ENCODE data around the gene XPR1.

The XPR1 gene

GRCh38 chr1:180912211-180912800 is 280.5 kb downstream of the XPR1 start:
- peaks cover 13% of the 10 kb centered on the region for H3K36me3 ChIP-seq (ENCODE audit: insufficient read depth, low read length)
- H3K9me3 ChIP-seq (ENCODE audit: low read length): no peaks in the 10 kb centered on the region
- peak overlapping the region; percentile 54 to 67 for H3K4me3 ChIP-seq (ENCODE audit: low read depth in 1 of 2, low read length in 2 of 2)
- peak overlapping the region; percentile 93 for H3K27ac ChIP-seq (ENCODE audit: low read depth, low read length)
- H3K9ac ChIP-seq (ENCODE audit: low read length): peak overlapping the region; percentile 71
- H3K4me1 ChIP-seq (ENCODE audit: insufficient read depth, low read length): peaks cover 13% of the 10 kb centered on the region
- H3K27me3 ChIP-seq (ENCODE audit: control insufficient read depth in 1 of 2, insufficient read depth in 2 of 2, low read length in 2 of 2): no peaks in the 10 kb centered on the region

- Histone ChIP-seq H3K9ac (ENCODE audit: low read length) (peak within 1 kb of the TSS; percentile 74), H3K4me1 (ENCODE audit: insufficient read depth, low read length) (peaks cover 13% of the 10 kb centered on the region), H3K9me3 (ENCODE audit: low read length) (no peaks in the 10 kb centered on the region), H3K36me3 (ENCODE audit: insufficient read depth, low read length) (peaks cover 20% of the 10 kb centered on the region), H3K27ac (ENCODE audit: low read depth, low read length) (peak within 1 kb of the TSS; percentile 93), H3K27me3 (ENCODE audit: control insufficient read depth in 1 of 2, insufficient read depth in 2 of 2, low read length in 2 of 2) (no peaks in the 10 kb centered on the region), H3K4me3 (ENCODE audit: low read depth in 1 of 2, low read length in 2 of 2) (peak within 1 kb of the TSS; percentile 54 to 67)
Observed at GRCh38 chr1:180912801-180913565, 281.2 kb downstream of the XPR1 start, which contains the start of gene KIAA1614. Gene KIAA1614, plus strand, starts transcription at chr1:180912897. Its CDS starts 347 bp downstream, at chr1:180913244.

- peaks cover 17% of the 10 kb centered on the region for H3K36me3 ChIP-seq (ENCODE audit: insufficient read depth, low read length)
- H3K9me3 ChIP-seq (ENCODE audit: low read length): no peaks in the 10 kb centered on the region
- H3K9ac ChIP-seq (ENCODE audit: low read length): no peak overlapping the region
- H3K4me1 ChIP-seq (ENCODE audit: insufficient read depth, low read length): peaks cover 13% of the 10 kb centered on the region
- no peaks in the 10 kb centered on the region for H3K27me3 ChIP-seq (ENCODE audit: control insufficient read depth in 1 of 2, insufficient read depth in 2 of 2, low read length in 2 of 2)
- H3K4me3 ChIP-seq (ENCODE audit: low read depth in 1 of 2, low read length in 2 of 2): no peak overlapping the region
- H3K27ac ChIP-seq (ENCODE audit: low read depth, low read length): no peak overlapping the region
Observed at GRCh38 chr1:180915426-180915965, 283.7 kb downstream of the XPR1 start.

- no peak overlapping the region for H3K27ac ChIP-seq (ENCODE audit: low read depth, low read length)
Observed at GRCh38 chr1:180916012-180916770, 284.4 kb downstream of the XPR1 start.

GRCh38 chr1:180916771-180917170 is 284.9 kb downstream of the XPR1 start:
- H3K9me3 ChIP-seq (ENCODE audit: low read length): no peaks in the 10 kb centered on the region

More at GRCh38 chr1:180916012-180916770, 284.4 kb downstream of the XPR1 start:
- Histone ChIP-seq H3K9me3 (ENCODE audit: low read length) (no peaks in the 10 kb centered on the region), H3K4me1 (ENCODE audit: insufficient read depth, low read length) (peaks cover 6% of the 10 kb centered on the region), H3K27me3 (ENCODE audit: control insufficient read depth in 1 of 2, insufficient read depth in 2 of 2, low read length in 2 of 2) (no peaks in the 10 kb centered on the region), H3K4me3 (ENCODE audit: low read depth in 1 of 2, low read length in 2 of 2) (no peak overlapping the region), H3K36me3 (ENCODE audit: insufficient read depth, low read length) (peaks cover 17% of the 10 kb centered on the region), H3K9ac (ENCODE audit: low read length) (no peak overlapping the region)

GRCh38 chr1:180917306-180918065 is 285.7 kb downstream of the XPR1 start:
- no peaks in the 10 kb centered on the region for H3K9me3 ChIP-seq (ENCODE audit: low read length)
- no peak overlapping the region for H3K9ac ChIP-seq (ENCODE audit: low read length)
- peaks cover 17% of the 10 kb centered on the region for H3K36me3 ChIP-seq (ENCODE audit: insufficient read depth, low read length)
- no peak overlapping the region for H3K27ac ChIP-seq (ENCODE audit: low read depth, low read length)
- H3K27me3 ChIP-seq (ENCODE audit: control insufficient read depth in 1 of 2, insufficient read depth in 2 of 2, low read length in 2 of 2): no peaks in the 10 kb centered on the region
- H3K4me3 ChIP-seq (ENCODE audit: low read depth in 1 of 2, low read length in 2 of 2): no peak overlapping the region
- no peaks in the 10 kb centered on the region for H3K4me1 ChIP-seq (ENCODE audit: insufficient read depth, low read length)

More at GRCh38 chr1:180916771-180917170, 284.9 kb downstream of the XPR1 start:
- H3K36me3 ChIP-seq (ENCODE audit: insufficient read depth, low read length): peaks cover 17% of the 10 kb centered on the region
- H3K27ac ChIP-seq (ENCODE audit: low read depth, low read length): no peak overlapping the region
- H3K4me1 ChIP-seq (ENCODE audit: insufficient read depth, low read length): peaks cover under 1% of the 10 kb centered on the region
- no peaks in the 10 kb centered on the region for H3K27me3 ChIP-seq (ENCODE audit: control insufficient read depth in 1 of 2, insufficient read depth in 2 of 2, low read length in 2 of 2)
- H3K9ac ChIP-seq (ENCODE audit: low read length): no peak overlapping the region
- no peak overlapping the region for H3K4me3 ChIP-seq (ENCODE audit: low read depth in 1 of 2, low read length in 2 of 2)

- H3K27me3 ChIP-seq (ENCODE audit: control insufficient read depth in 1 of 2, insufficient read depth in 2 of 2, low read length in 2 of 2): no peaks in the 10 kb centered on the region
- no peaks in the 10 kb centered on the region for H3K9me3 ChIP-seq (ENCODE audit: low read length)
- no peak overlapping the region for H3K9ac ChIP-seq (ENCODE audit: low read length)
- H3K4me1 ChIP-seq (ENCODE audit: insufficient read depth, low read length): peaks cover 8% of the 10 kb centered on the region
- peaks cover 17% of the 10 kb centered on the region for H3K36me3 ChIP-seq (ENCODE audit: insufficient read depth, low read length)
- H3K27ac ChIP-seq (ENCODE audit: low read depth, low read length): no peak overlapping the region
- H3K4me3 ChIP-seq (ENCODE audit: low read depth in 1 of 2, low read length in 2 of 2): no peak overlapping the region
Observed at GRCh38 chr1:180918519-180918918, 286.7 kb downstream of the XPR1 start.

GRCh38 chr1:180919183-180919700 is 287.4 kb downstream of the XPR1 start:
- Histone ChIP-seq H3K27me3 (ENCODE audit: control insufficient read depth in 1 of 2, insufficient read depth in 2 of 2, low read length in 2 of 2) (no peaks in the 10 kb centered on the region), H3K27ac (ENCODE audit: low read depth, low read length) (no peak overlapping the region), H3K4me1 (ENCODE audit: insufficient read depth, low read length) (peaks cover 8% of the 10 kb centered on the region), H3K4me3 (ENCODE audit: low read depth in 1 of 2, low read length in 2 of 2) (no peak overlapping the region), H3K9ac (ENCODE audit: low read length) (no peak overlapping the region), H3K36me3 (ENCODE audit: insufficient read depth, low read length) (peaks cover 17% of the 10 kb centered on the region), H3K9me3 (ENCODE audit: low read length) (no peaks in the 10 kb centered on the region)

- no peaks in the 10 kb centered on the region for H3K9me3 ChIP-seq (ENCODE audit: low read length)
- H3K4me1 ChIP-seq (ENCODE audit: insufficient read depth, low read length): peaks cover 12% of the 10 kb centered on the region
- H3K9ac ChIP-seq (ENCODE audit: low read length): no peak overlapping the region
- no peak overlapping the region for H3K27ac ChIP-seq (ENCODE audit: low read depth, low read length)
- peaks cover 17% of the 10 kb centered on the region for H3K36me3 ChIP-seq (ENCODE audit: insufficient read depth, low read length)
- H3K27me3 ChIP-seq (ENCODE audit: control insufficient read depth in 1 of 2, insufficient read depth in 2 of 2, low read length in 2 of 2): no peaks in the 10 kb centered on the region
- H3K4me3 ChIP-seq (ENCODE audit: low read depth in 1 of 2, low read length in 2 of 2): no peak overlapping the region
Observed at GRCh38 chr1:180920193-180920592, 288.4 kb downstream of the XPR1 start.

GRCh38 chr1:180920702-180921101 is 288.9 kb downstream of the XPR1 start:
- no peaks in the 10 kb centered on the region for H3K27me3 ChIP-seq (ENCODE audit: control insufficient read depth in 1 of 2, insufficient read depth in 2 of 2, low read length in 2 of 2)

More at GRCh38 chr1:180920702-180921101, 288.9 kb downstream of the XPR1 start:
- peaks cover 17% of the 10 kb centered on the region for H3K4me1 ChIP-seq (ENCODE audit: insufficient read depth, low read length)
- H3K4me3 ChIP-seq (ENCODE audit: low read depth in 1 of 2, low read length in 2 of 2): no peak overlapping the region
- H3K9ac ChIP-seq (ENCODE audit: low read length): no peak overlapping the region
- no peak overlapping the region for H3K27ac ChIP-seq (ENCODE audit: low read depth, low read length)
- H3K36me3 ChIP-seq (ENCODE audit: insufficient read depth, low read length): peaks cover 17% of the 10 kb centered on the region
- no peaks in the 10 kb centered on the region for H3K9me3 ChIP-seq (ENCODE audit: low read length)
